ENCODE data around the gene ATG2A. TPM values are rescaled to one million over a fixed set of nuclear protein-coding genes. Genes with fewer than 3 reads are reported as not detected.
A peak's percentile ranks its signal among the peaks of the same experiment; 100 is the strongest.

The ATG2A gene
- total and polyA plus RNA-seq, 9 of the 15 experiments (the other 6 are each of a cell fraction or from before 2014, with no cell fraction given): 0.25 to 45.9 (median 5.2) TPM

- TF ChIP-seq ZNF280A (IDR thresholded peaks at IDR 0.05; ENCODE audit: low read depth, partially characterized antibody) (no peak), KHSRP (IDR thresholded peaks at IDR 0.05) (peak; percentile 53; the same call in 1 of the 2 replicates), KDM1A (IDR thresholded peaks at IDR 0.05) (no peak), MYC (IDR thresholded peaks at IDR 0.05; ENCODE audit: low read depth, low read length) (peak; percentile 41), MYC (CRISPR knock-in tag; IDR thresholded peaks at IDR 0.05; ENCODE audit: borderline replicate concordance, low read depth) (peak; percentile 74; the same call in 1 of the 2 replicates), ZNF280B (CRISPR knock-in tag; IDR thresholded peaks at IDR 0.05) (no peak), TSHZ1 (CRISPR knock-in tag; IDR thresholded peaks at IDR 0.05) (no peak), ZNF76 (CRISPR knock-in tag; IDR thresholded peaks at IDR 0.05; ENCODE audit: borderline replicate concordance) (peak; percentile 71; the same call in 1 of the 2 replicates), POLR3A (IDR thresholded peaks at IDR 0.05; ENCODE audit: borderline replicate concordance, extremely low read depth, insufficient read depth, insufficient read length) (no peak), ZNF217 (CRISPR knock-in tag; IDR thresholded peaks at IDR 0.05) (no peak), ZBTB17 (CRISPR knock-in tag; IDR thresholded peaks at IDR 0.05) (peak; percentile 65; the same call in 1 of the 2 replicates), ZNF699 (CRISPR knock-in tag; IDR thresholded peaks at IDR 0.05; ENCODE audit: insufficient replicate concordance) (no peak), HSF4 (CRISPR knock-in tag; IDR thresholded peaks at IDR 0.05; ENCODE audit: borderline replicate concordance) (no peak), PHB (CRISPR knock-in tag; IDR thresholded peaks at IDR 0.05) (no peak), ZNF24 (IDR thresholded peaks at IDR 0.05) (no peak), MCM2 (IDR thresholded peaks at IDR 0.05; ENCODE audit: low read depth) (no peak), ZNF197 (CRISPR knock-in tag; IDR thresholded peaks at IDR 0.05; ENCODE audit: low read depth) (peak; percentile 57; the same call in 1 of the 2 replicates), NRF1 (conservative IDR thresholded peaks at IDR 0.05 in 1 of 2, IDR thresholded peaks at IDR 0.05 in 1 of 2) (peak; percentile 83 to 86)
Measured at GRCh38 chr11:64923944-64924909, 7.2 kb upstream of the ATG2A start, which contains the start of gene PPP2R5B (continued).

Data from K562 (cell line).